ENCODE data around the gene PDZD4. TPM values are rescaled to one million over a fixed set of nuclear protein-coding genes. Genes with fewer than 3 reads are reported as not detected.

Gene PDZD4
- total RNA-seq, 4 donors from 2014 or later, result 20.0 to 48.4 (median 36.9) TPM

DNA sequence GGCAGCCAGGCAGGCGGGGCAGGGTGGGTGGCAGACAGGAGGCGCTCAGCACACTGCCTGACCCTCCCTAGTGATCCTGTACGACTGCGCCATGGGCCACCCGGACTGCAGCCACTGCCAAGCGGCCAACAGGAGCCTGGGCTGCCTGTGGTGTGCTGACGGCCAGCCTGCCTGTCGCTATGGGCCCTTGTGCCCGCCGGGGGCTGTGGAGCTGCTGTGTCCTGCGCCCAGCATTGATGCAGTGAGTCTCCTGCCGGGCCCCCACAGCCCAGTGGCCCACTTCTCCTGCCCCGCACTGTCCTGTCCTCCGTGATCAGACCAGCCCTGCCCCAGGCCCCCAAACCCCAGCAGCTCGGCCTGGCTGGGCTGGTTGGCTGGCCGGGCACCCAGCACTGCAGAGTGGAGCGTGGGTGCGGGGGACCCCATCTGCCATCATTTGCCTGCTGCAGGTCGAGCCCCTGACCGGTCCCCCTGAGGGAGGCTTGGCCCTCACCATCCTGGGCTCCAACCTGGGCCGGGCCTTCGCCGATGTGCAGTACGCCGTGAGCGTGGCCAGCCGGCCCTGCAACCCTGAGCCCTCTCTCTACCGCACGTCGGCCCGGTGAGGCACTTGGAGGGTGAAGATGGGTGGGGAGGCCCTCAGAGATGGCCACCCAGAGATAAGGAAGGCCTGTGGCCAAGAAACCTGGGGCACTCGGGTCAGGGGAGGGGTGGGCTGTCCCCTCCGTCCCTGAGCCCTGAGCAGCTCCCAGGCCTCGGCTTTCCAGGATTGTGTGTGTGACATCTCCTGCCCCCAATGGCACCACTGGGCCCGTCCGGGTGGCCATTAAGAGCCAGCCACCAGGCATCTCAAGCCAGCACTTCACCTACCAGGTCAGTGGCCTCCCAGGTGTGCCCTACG lies 58.7 kb downstream of the PDZD4 start:
- no peak for DNase-seq (ENCODE audit: extremely low spot score)
- no peak overlapping the region for H3K27ac ChIP-seq (replicated peaks in 1 of 4)
- intact Hi-C loops (cut with DNase I), result no loop called here
- H3K27me3 ChIP-seq, result no peaks in the 10 kb centered on the region
- peaks cover 0 to 62% (median 30%) of the 10 kb centered on the region in 4 donors for H3K36me3 ChIP-seq
- TF ChIP-seq POLR2AphosphoS5 (IDR thresholded peaks at IDR 0.05), result no peak
- no peak for TF ChIP-seq EP300 (IDR thresholded peaks at IDR 0.05)
- no peak for TF ChIP-seq POLR2A (IDR thresholded peaks at IDR 0.05; ENCODE audit: low read depth)
- TF ChIP-seq, protein P1, sequence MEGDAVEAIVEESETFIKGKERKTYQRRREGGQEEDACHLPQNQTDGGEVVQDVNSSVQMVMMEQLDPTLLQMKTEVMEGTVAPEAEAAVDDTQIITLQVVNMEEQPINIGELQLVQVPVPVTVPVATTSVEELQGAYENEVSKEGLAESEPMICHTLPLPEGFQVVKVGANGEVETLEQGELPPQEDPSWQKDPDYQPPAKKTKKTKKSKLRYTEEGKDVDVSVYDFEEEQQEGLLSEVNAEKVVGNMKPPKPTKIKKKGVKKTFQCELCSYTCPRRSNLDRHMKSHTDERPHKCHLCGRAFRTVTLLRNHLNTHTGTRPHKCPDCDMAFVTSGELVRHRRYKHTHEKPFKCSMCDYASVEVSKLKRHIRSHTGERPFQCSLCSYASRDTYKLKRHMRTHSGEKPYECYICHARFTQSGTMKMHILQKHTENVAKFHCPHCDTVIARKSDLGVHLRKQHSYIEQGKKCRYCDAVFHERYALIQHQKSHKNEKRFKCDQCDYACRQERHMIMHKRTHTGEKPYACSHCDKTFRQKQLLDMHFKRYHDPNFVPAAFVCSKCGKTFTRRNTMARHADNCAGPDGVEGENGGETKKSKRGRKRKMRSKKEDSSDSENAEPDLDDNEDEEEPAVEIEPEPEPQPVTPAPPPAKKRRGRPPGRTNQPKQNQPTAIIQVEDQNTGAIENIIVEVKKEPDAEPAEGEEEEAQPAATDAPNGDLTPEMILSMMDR (IDR thresholded peaks at IDR 0.05), result no peak
- H3K4me1 ChIP-seq, result peaks cover 0 to 13% (median 8%) of the 10 kb centered on the region in 4 donors
- H3K9me3 ChIP-seq, result no peaks in the 10 kb centered on the region
- H3K4me3 ChIP-seq, result no peak overlapping the region
- 96% methylated on average over 9 of the region's 37 CpGs for WGBS

DNA sequence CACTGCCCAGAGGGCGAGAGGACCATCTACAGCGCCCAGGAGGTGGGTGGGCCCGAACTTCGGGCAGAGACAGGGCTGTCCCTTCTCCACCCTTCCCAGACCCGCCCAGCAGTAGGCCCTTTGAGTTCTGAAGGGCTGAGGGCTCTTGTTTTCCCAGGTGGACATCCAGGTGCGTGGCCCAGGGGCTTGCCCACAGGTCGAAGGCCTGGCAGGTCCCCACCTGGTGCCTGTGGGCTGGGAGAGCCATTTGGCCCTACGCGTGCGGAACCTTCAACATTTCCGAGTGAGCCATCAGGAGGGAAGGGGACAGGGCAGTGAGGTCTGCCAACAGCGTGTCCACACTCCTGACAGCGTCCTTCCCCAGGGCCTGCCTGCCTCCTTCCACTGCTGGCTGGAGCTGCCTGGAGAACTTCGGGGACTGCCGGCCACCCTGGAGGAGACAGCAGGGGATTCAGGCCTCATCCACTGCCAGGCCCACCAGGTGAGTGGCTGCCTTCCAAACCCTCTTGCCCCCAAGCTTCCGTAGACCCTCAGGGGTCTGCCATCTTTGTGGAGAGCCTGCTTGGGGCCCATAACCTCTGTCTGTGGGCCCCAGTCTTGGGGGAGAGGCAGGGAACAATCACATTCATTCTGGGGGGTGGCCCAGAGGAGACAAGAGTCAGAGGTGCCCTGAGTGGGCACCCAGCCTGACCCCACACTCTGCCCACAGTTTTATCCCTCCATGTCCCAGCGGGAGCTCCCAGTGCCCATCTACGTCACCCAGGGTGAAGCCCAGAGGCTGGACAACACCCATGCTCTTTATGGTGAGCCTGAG lies 59.5 kb downstream of the PDZD4 start:
- H3K27me3 ChIP-seq, result no peaks in the 10 kb centered on the region
- 97% methylated on average over 11 of the region's 18 CpGs for WGBS
- H3K36me3 ChIP-seq, result peaks cover 0 to 59% (median 29%) of the 10 kb centered on the region in 4 donors
- TF ChIP-seq EP300 (IDR thresholded peaks at IDR 0.05) (no peak), POLR2AphosphoS5 (IDR thresholded peaks at IDR 0.05) (no peak), POLR2A (IDR thresholded peaks at IDR 0.05; ENCODE audit: low read depth) (no peak)
- TF ChIP-seq, protein P1 (IDR thresholded peaks at IDR 0.05), result no peak
- no peak for DNase-seq (ENCODE audit: extremely low spot score)
- no peaks in the 10 kb centered on the region for H3K9me3 ChIP-seq
- no peak overlapping the region for H3K27ac ChIP-seq (replicated peaks in 1 of 4)
- H3K4me1 ChIP-seq, result peaks cover 3 to 21% (median 17%) of the 10 kb centered on the region in 4 donors
- no peak overlapping the region for H3K4me3 ChIP-seq
- intact Hi-C loops (cut with DNase I), result no loop called here

DNA sequence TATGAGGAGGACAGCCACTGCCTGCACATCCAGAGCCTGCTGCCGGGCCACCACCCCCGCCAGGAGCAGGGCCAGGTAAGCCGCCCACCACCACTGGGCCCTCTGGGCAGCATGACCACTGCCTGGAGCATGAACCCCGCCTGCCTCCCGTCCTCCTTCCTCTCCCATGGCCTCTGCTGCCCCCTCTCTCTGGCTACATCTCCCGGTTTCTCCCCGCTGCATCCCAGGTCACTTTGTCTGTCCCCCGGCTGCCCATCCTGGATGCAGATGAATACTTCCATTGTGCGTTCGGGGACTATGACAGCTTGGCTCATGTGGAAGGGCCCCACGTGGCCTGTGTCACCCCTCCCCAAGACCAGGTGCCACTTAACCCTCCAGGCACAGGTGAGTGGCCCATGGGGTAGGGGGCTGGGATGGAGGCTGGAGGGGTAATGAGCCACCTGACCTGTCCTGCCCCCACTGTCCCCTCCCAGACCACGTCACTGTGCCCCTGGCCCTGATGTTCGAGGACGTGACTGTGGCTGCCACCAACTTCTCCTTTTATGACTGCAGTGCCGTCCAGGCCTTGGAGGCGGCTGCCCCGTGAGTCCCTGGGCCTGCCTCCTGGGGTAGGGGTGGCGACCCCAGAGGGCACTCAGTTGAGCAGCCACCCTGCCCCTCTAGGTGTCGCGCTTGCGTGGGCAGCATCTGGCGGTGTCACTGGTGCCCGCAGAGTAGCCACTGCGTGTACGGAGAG lies 60.3 kb downstream of the PDZD4 start:
- no peak overlapping the region for H3K4me3 ChIP-seq
- intact Hi-C loops (cut with DNase I), result no loop called here
- peaks cover 11 to 29% (median 24%) of the 10 kb centered on the region in 4 donors for H3K4me1 ChIP-seq
- no peak overlapping the region for H3K27ac ChIP-seq (replicated peaks in 1 of 4)
- H3K36me3 ChIP-seq, result peaks cover 0 to 51% (median 25%) of the 10 kb centered on the region in 4 donors
- no peak for TF ChIP-seq POLR2AphosphoS5 (IDR thresholded peaks at IDR 0.05)
- no peak for TF ChIP-seq POLR2A (IDR thresholded peaks at IDR 0.05; ENCODE audit: low read depth)
- no peak for TF ChIP-seq EP300 (IDR thresholded peaks at IDR 0.05)
- TF ChIP-seq, protein P1 (IDR thresholded peaks at IDR 0.05), result no peak
- H3K27me3 ChIP-seq, result no peaks in the 10 kb centered on the region
- H3K9me3 ChIP-seq, result no peaks in the 10 kb centered on the region
- DNase-seq (ENCODE audit: extremely low spot score), result no peak
- WGBS, result 86% methylated on average over 17 of the region's 25 CpGs

DNA sequence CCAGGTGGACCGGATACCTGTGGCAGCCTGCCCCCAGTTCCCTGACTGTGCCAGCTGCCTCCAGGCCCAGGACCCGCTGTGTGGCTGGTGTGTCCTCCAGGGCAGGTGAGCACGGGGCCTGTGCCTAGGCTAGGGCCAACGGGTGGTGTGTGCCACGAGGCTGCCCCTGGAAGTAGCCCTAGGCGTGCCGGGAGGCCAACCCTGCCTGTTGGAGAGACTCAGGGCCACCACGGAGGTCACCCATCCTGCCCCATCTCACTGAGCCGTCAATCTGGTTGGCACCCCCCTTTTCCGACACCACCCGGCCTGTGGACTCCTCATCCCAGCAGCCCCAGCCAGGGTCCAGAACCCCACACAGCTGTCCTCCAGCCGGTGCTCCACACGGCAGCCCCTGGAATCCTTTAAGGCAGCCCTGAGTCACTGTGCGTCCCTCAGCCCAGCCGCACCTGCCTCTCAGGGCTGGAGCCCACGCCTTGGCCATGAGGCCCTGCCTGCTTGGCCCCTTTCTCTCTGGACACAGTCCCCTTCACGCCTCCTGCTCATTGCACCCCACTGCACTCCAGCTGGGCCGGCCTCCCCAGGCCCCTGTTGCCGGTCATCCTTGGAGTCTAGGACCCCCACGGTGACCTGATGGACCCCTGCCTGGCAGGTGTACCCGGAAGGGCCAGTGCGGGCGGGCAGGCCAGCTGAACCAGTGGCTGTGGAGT lies 61.0 kb downstream of the PDZD4 start:
- Histone ChIP-seq H3K27me3 (no peaks in the 10 kb centered on the region), H3K36me3 (peaks cover 0 to 44% (median 22%) of the 10 kb centered on the region in 4 donors), H3K4me3 (no peak overlapping the region), H3K9me3 (no peaks in the 10 kb centered on the region), H3K27ac (replicated peaks in 1 of 4) (no peak overlapping the region), H3K4me1 (peaks cover 18 to 36% (median 32%) of the 10 kb centered on the region in 4 donors)
- TF ChIP-seq, protein P1 (IDR thresholded peaks at IDR 0.05), result no peak
- TF ChIP-seq POLR2AphosphoS5 (IDR thresholded peaks at IDR 0.05), result no peak
- TF ChIP-seq POLR2A (IDR thresholded peaks at IDR 0.05; ENCODE audit: low read depth), result no peak
- no peak for TF ChIP-seq EP300 (IDR thresholded peaks at IDR 0.05)
- intact Hi-C loops (cut with DNase I), result no loop called here
- no peak for DNase-seq (ENCODE audit: extremely low spot score)
- 89% methylated on average over 13 of the region's 23 CpGs for WGBS
